Activated CD8-positive, alpha-beta T cell treated with anti-CD3 and anti-CD28 coated beads for 36 hours (primary cell): Measurements from ENCODE around the gene WBP2. TPM values are rescaled to one million over a fixed set of nuclear protein-coding genes. Genes with fewer than 3 reads are reported as not detected.

ENCODE experiments used
- ATAC-seq: fragments of 200-7000 bp; cut with Tn5 transposase; one replicate; pipeline ENCODE4 v1.10.0; 2021; ENCODE audit warnings: mild to moderate bottlenecking, moderate library complexity
- CTCF ChIA-PET: fragments of 350-600 bp; sonication (Branson Sonifier 250); formaldehyde crosslinking; loops from one replicate; lab custom pipeline; 2021; ENCODE audit warnings: antibody characterized with exemption; lab: Charles Lee
- POLR2A ChIA-PET: fragments of 350-600 bp; sonication (Branson Sonifier 250); formaldehyde crosslinking; loops from one replicate; lab custom pipeline; 2021; ENCODE audit warnings: antibody characterized with exemption; lab: Charles Lee
- DNase-seq: peaks from one replicate; pipeline ENCODE4 v3.0.0-alpha.2; 2020
- H3K27ac Mint-ChIP-seq: one replicate; pipeline ENCODE4 v1.8.0; 2021; ENCODE audit warnings: mild to moderate bottlenecking, mixed read lengths
- H3K27me3 Mint-ChIP-seq: one replicate; pipeline ENCODE4 v1.8.0; 2021; ENCODE audit warnings: mixed read lengths
- H3K36me3 Mint-ChIP-seq: one replicate; pipeline ENCODE4 v1.8.0; 2021; ENCODE audit warnings: low read depth, mixed read lengths
- H3K4me1 Mint-ChIP-seq: one replicate; pipeline ENCODE4 v1.8.0; 2021; ENCODE audit warnings: low read depth, mixed read lengths
- H3K4me3 Mint-ChIP-seq: one replicate; pipeline ENCODE4 v1.8.0; 2021; ENCODE audit warnings: mild to moderate bottlenecking, moderate library complexity, mixed read lengths
- H3K9me3 Mint-ChIP-seq: one replicate; pipeline ENCODE4 v1.8.0; 2021; ENCODE audit warnings: mixed read lengths
- CTCF ChIP-seq: fragments of 200-600 bp; IDR thresholded peaks from one replicate; pipeline ENCODE4 v1.8.0; 2022; ENCODE audit warnings: antibody characterized with exemption, mild to moderate bottlenecking
- intact Hi-C: fragments of 100-400 bp; cut with micrococcal nuclease; formaldehyde crosslinking; loops from one replicate; pipeline ENCODE4 v1.10.0; 2022
- total RNA-seq, 2 experiments: library from RNA; stranded (reverse); gene quantifications; one replicate each; pipeline ENCODE4 v1.2.3, GENCODE V29; 2021

Gene WBP2
- total RNA-seq, 2 experiments from 2014 or later: 54.4 to 58.5 TPM

GRCh38 chr17:75876190-75876937 is 21.2 kb upstream of the WBP2 start:
- intact Hi-C loops: no loop called here
- peak; percentile 88 for DNase-seq
- CTCF ChIA-PET: interaction anchor here (0.9 to 9.5 kb wide), 17 partner anchors 10 to 129 kb away, joined by 3 to 107 read pairs (median 4); partner anchors contain the start of genes GALK1, TRIM65 and WBP2
- peak; percentile 39 for TF ChIP-seq CTCF
- Mint-ChIP-seq H3K36me3 (peaks cover 3% of the 10 kb centered on the region), H3K9me3 (no peaks in the 10 kb centered on the region), H3K27ac (peak overlapping the region; percentile 88), H3K4me1 (peaks cover 26% of the 10 kb centered on the region), H3K4me3 (peak overlapping the region; percentile 80), H3K27me3 (no peaks in the 10 kb centered on the region)
- peak; percentile 75 for ATAC-seq
- POLR2A ChIA-PET: interaction anchor here (0.7 to 6.5 kb wide), 11 partner anchors 12 to 393 kb away, joined by 3 to 100 read pairs (median 6); partner anchors contain the start of genes MRPL38, TRIM65 and WBP2

GRCh38 chr17:75875940-75876189 is 20.7 kb upstream of the WBP2 start:
- intact Hi-C loops: no loop called here
- POLR2A ChIA-PET: interaction anchor here (0.6 to 6.5 kb wide), 12 partner anchors 11 to 393 kb away, joined by 3 to 100 read pairs (median 6); partner anchors contain the start of genes MRPL38, TRIM65 and WBP2
- H3K4me1 Mint-ChIP-seq: peaks cover 26% of the 10 kb centered on the region
- H3K4me3 Mint-ChIP-seq: peak overlapping the region; percentile 80
- H3K36me3 Mint-ChIP-seq: peaks cover 3% of the 10 kb centered on the region
- no peaks in the 10 kb centered on the region for H3K27me3 Mint-ChIP-seq
- no peak for TF ChIP-seq CTCF
- ATAC-seq: no peak
- no peaks in the 10 kb centered on the region for H3K9me3 Mint-ChIP-seq
- CTCF ChIA-PET: interaction anchor here (0.9 to 9.5 kb wide), 13 partner anchors 10 to 130 kb away, joined by 3 to 107 read pairs (median 5); partner anchors contain the start of genes GALK1, TRIM65 and WBP2
- peak overlapping the region; percentile 88 for H3K27ac Mint-ChIP-seq
- no peak for DNase-seq

GRCh38 chr17:75875182-75875939 is 20.2 kb upstream of the WBP2 start:
- Mint-ChIP-seq H3K4me3 (peak overlapping the region; percentile 80), H3K27ac (peak overlapping the region; percentile 88), H3K4me1 (peaks cover 26% of the 10 kb centered on the region), H3K27me3 (no peaks in the 10 kb centered on the region), H3K36me3 (peaks cover 3% of the 10 kb centered on the region), H3K9me3 (no peaks in the 10 kb centered on the region)
- ChIA-PET POLR2A (interaction anchor here (0.6 to 6.5 kb wide), 12 partner anchors 11 to 394 kb away, joined by 3 to 100 read pairs (median 6); partner anchors contain the start of genes MRPL38, TRIM65 and WBP2), CTCF (interaction anchor here (0.9 to 9.5 kb wide), 14 partner anchors 8 to 130 kb away, joined by 3 to 107 read pairs (median 5); partner anchors contain the start of genes GALK1, TRIM65 and WBP2)
- no peak for DNase-seq
- intact Hi-C loops: no loop called here
- no peak for TF ChIP-seq CTCF
- no peak for ATAC-seq

- Mint-ChIP-seq H3K4me1 (peaks cover 26% of the 10 kb centered on the region), H3K9me3 (no peaks in the 10 kb centered on the region), H3K27me3 (no peaks in the 10 kb centered on the region), H3K4me3 (no peak overlapping the region), H3K27ac (no peak overlapping the region), H3K36me3 (peaks cover 3% of the 10 kb centered on the region)
- ATAC-seq (no peak), DNase-seq (no peak)
- CTCF ChIA-PET: interaction anchor here (1.1 to 9.5 kb wide), 6 partner anchors 9 to 20 kb away, joined by 3 to 107 read pairs (median 30); partner anchors contain the start of genes TRIM65 and WBP2
- POLR2A ChIA-PET: interaction anchor here (0.9 to 6.5 kb wide), 6 partner anchors 10 to 52 kb away, joined by 3 to 100 read pairs (median 12); partner anchors contain the start of genes TRIM65 and WBP2
- TF ChIP-seq CTCF: no peak
- intact Hi-C loops: no loop called here
These were observed 19.4 kb upstream of the WBP2 start for GRCh38 chr17:75874323-75875181.
